Heart right ventricle (tissue), 16 donors: ENCODE data around the gene CATSPERE. TPM values are rescaled to one million over a fixed set of nuclear protein-coding genes. Genes with fewer than 3 reads are reported as not detected.

Source experiments
- ATAC-seq, 8 donors: fragments of 200-7000 bp; cut with Tn5 transposase; one replicate each; pipeline ENCODE4 v1.9.1; 2020; ENCODE audit warnings: mild to moderate bottlenecking in 8 of 8, moderate library complexity in 8 of 8, moderate number of reproducible peaks in 1 of 8
- DNase-seq, 2 donors: peaks; one replicate each; pipeline ENCODE4 v3.0.0-alpha.2; 2020
- H3K27ac ChIP-seq, 10 donors: fragments of 200-600 bp; sonication (generic) in 2 of 10; one replicate each; pipeline versions ENCODE4 v1.5.0 to v1.8.0; 2020 to 2022; ENCODE audit warnings: mild to moderate bottlenecking in 3 of 10
- H3K27me3 ChIP-seq, 7 donors: fragments of 200-600 bp; one replicate each; pipeline ENCODE4 v1.8.0; 2021 to 2022; ENCODE audit warnings: mild to moderate bottlenecking in 2 of 7
- H3K36me3 ChIP-seq, 9 donors: fragments of 200-600 bp; sonication (generic) in 1 of 9; one replicate each; pipeline versions ENCODE4 v1.5.0 to v1.8.0; 2020 to 2022; ENCODE audit warnings: mild to moderate bottlenecking in 2 of 9
- H3K4me1 ChIP-seq, 9 donors: fragments of 200-600 bp; sonication (generic) in 1 of 9; one replicate each; pipeline versions ENCODE4 v1.5.0 to v1.8.0; 2020 to 2022; ENCODE audit warnings: mild to moderate bottlenecking in 4 of 9
- H3K4me3 ChIP-seq, 10 donors: fragments of 200-600 bp; sonication (generic) in 2 of 10; one replicate each; pipeline versions ENCODE4 v1.5.0 to v1.8.0; 2020 to 2022; ENCODE audit warnings: mild to moderate bottlenecking in 7 of 10, moderate library complexity in 2 of 10
- H3K9me3 ChIP-seq, 11 donors: fragments of 200-600 bp in 10 of 11; sonication (generic) in 2 of 11; one replicate each; pipeline versions ENCODE4 v1.5.0 to v1.8.0; 2013 to 2022; ENCODE audit warnings: mild to moderate bottlenecking in 2 of 11, control low read depth in 1 of 11, moderate library complexity in 1 of 11
- WGBS, 2 donors: extraction: QIAGEN DNeasy Blood & Tissue Kit; methylation state at CpG; one replicate each; pipeline ENCODE4 v1.1.7; 2013; ENCODE audit warnings: inconsistent platforms in 1 of 2; 5-methylcytosine and 5-hydroxymethylcytosine counted together
- intact Hi-C, 10 donors: fragments of 100-400 bp; cut with DNase I; formaldehyde crosslinking; loops; one replicate each; pipeline versions ENCODE4 v1.11.1 to v1.14.2; 2022
- polyA plus RNA-seq, 2 donors: library from polyadenylated mRNA; stranded (reverse); fragments of 200-250 nt; gene quantifications; one replicate each; pipeline ENCODE4 v1.2.3, GENCODE V29; 2013
- total RNA-seq, 10 donors: library from RNA; stranded (reverse); fragmentation: NEBNext Ultra II Directional in 3 of 10; extraction: Animal tissue kit (Norgen Biotek cat#: 25700) in 3 of 10; gene quantifications; one replicate each; pipeline versions ENCODE4 v1.2.1 to v1.2.4, GENCODE V29; 2021 to 2023
- TF ChIP-seq, protein P1 (sequence below), 9 donors: fragments of 200-600 bp; sonication (generic) in 2 of 9; IDR thresholded peaks; one replicate each; pipeline versions ENCODE4 v1.5.0 to v1.8.0; 2021 to 2022; ENCODE audit warnings: antibody characterized with exemption in 9 of 9, mild to moderate bottlenecking in 5 of 9, moderate library complexity in 1 of 9
- donor health status: Arrhythmogenic right ventricular cardiomyopathy.
- donor health status: ischemic (EF 13 %, LVEDD 7.1; RV severe dilation, severe dysfunction).
- donor health status: healthy with polysubstance abuse.
- donor health status: DM: no; HTN: yes; CAD: no.
- donor health status: DM: no; HTN: no; CAD: no.
- donor health status: ischemic (EF 25% LVEDD 6.9; RV normal size, moderate dysfunction).
- donor health status: ischemic (EF 25% LVEDD 5.7; RV mildly dilated, moderate dysfunction).
- donor health status: healthy.
- donor health status: DM: yes; HTN: yes; CAD: no.
- donor health status: Ischemic cardiomyopathy.
- donor health status: ischemic (EF 35%, LVEDD 5.7; RV mildly dilated, moderate dysfunction).
- donor health status: nonischemic (EF 11% LVEDD 7.7; RV severe dilation, severe dysfunction).
- donor health status: DM: yes; HTN: yes; CAD: no.
- donor health status: PGD.
- donor health status: ischemic (EF 29% LVEDD 5.4; RV normal size, mild dysfunction).
- donor health status: nonischemic (EF 23%, LVEDD 6.1; RV moderate dilation, normal function).

Gene CATSPERE
- total and polyA plus RNA-seq, 12 donors = 0.07 to 0.83 (median 0.26) TPM; not detected in 1

GRCh38 chr1:244614113-244614836 is 153.2 kb downstream of the CATSPERE start:
- H3K4me1 ChIP-seq = no peaks in the 10 kb centered on the region
- H3K27ac ChIP-seq = no peak overlapping the region
- peaks cover 0 to 5% (median 0%) of the 10 kb centered on the region in 11 donors for H3K9me3 ChIP-seq
- DNase-seq (no peak), ATAC-seq (peak in 1 of 8 donors; percentile 31)
- no peaks in the 10 kb centered on the region for H3K27me3 ChIP-seq
- no peaks in the 10 kb centered on the region for H3K36me3 ChIP-seq
- TF ChIP-seq, protein P1, sequence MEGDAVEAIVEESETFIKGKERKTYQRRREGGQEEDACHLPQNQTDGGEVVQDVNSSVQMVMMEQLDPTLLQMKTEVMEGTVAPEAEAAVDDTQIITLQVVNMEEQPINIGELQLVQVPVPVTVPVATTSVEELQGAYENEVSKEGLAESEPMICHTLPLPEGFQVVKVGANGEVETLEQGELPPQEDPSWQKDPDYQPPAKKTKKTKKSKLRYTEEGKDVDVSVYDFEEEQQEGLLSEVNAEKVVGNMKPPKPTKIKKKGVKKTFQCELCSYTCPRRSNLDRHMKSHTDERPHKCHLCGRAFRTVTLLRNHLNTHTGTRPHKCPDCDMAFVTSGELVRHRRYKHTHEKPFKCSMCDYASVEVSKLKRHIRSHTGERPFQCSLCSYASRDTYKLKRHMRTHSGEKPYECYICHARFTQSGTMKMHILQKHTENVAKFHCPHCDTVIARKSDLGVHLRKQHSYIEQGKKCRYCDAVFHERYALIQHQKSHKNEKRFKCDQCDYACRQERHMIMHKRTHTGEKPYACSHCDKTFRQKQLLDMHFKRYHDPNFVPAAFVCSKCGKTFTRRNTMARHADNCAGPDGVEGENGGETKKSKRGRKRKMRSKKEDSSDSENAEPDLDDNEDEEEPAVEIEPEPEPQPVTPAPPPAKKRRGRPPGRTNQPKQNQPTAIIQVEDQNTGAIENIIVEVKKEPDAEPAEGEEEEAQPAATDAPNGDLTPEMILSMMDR (IDR thresholded peaks at IDR 0.05) = no peak
- H3K4me3 ChIP-seq = no peak overlapping the region
- intact Hi-C loops = no loop called here
- 68 to 70% methylated on average over 9 of the region's 9 CpGs for WGBS, 2 donors

- Histone ChIP-seq H3K36me3 (no peaks in the 10 kb centered on the region), H3K27ac (no peak overlapping the region), H3K9me3 (peaks cover 0 to 5% (median 0%) of the 10 kb centered on the region in 11 donors), H3K4me1 (no peaks in the 10 kb centered on the region), H3K4me3 (no peak overlapping the region), H3K27me3 (no peaks in the 10 kb centered on the region)
- TF ChIP-seq, protein P1 (IDR thresholded peaks at IDR 0.05) = no peak
- 44 to 58% methylated on average over 3 of the region's 3 CpGs for WGBS, 2 donors
- intact Hi-C loops = no loop called here
- ATAC-seq (no peak), DNase-seq (no peak)
These were observed 153.8 kb downstream of the CATSPERE start for GRCh38 chr1:244614879-244615278.

DNA sequence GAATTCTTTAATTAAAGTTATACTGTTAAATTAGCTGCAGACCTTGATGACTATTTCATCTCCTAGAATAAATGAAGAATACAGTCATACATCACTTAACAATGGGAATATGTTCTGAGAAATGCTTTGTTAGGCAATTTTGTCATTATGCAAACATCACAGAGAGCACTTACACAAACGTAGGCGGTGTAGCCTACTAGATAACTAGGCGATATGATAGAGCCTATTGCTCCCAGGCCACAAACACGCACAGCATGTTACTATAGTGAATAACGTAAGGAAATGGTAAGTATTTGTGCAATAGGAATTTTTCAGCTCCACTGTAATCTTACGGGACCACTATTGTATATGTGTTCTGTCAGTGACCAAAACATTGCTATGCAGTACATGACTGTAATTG is 154.2 kb downstream of the CATSPERE start:
- intact Hi-C loops = no loop called here
- 86 to 89% methylated on average over 6 of the region's 6 CpGs for WGBS, 2 donors
- Histone ChIP-seq H3K27ac (no peak overlapping the region), H3K27me3 (no peaks in the 10 kb centered on the region), H3K36me3 (no peaks in the 10 kb centered on the region), H3K9me3 (peaks cover 0 to 5% (median 0%) of the 10 kb centered on the region in 11 donors), H3K4me1 (no peaks in the 10 kb centered on the region), H3K4me3 (no peak overlapping the region)
- no peak for ATAC-seq
- no peak for DNase-seq
- TF ChIP-seq, protein P1 (IDR thresholded peaks at IDR 0.05) = no peak

DNA sequence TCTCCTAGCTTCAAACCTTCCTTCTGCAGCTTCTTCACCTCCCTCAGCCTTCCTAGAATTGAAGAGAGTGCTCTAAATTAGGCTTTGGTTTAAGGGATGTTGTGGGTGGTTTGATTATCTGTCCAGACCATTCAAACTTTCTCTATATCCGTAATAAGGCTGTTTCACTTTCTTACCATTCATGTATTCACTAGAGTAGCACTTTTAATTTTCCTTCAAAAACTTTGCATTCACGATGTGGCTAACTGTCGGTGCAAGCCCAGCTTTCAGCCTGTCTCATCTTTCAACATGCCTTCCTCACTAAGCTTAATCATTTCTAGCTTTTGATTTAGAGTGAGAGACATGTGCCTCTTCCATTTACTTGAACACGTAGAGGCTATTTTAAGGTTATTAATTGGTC is 165.6 kb downstream of the CATSPERE start:
- WGBS, 2 donors = 90 to 92% methylated on average over 4 of the region's 4 CpGs
- intact Hi-C loops = no loop called here
- Histone ChIP-seq H3K9me3 (no peaks in the 10 kb centered on the region), H3K27me3 (no peaks in the 10 kb centered on the region), H3K4me1 (no peaks in the 10 kb centered on the region), H3K4me3 (no peak overlapping the region), H3K36me3 (no peaks in the 10 kb centered on the region), H3K27ac (no peak overlapping the region)
- TF ChIP-seq, protein P1 (IDR thresholded peaks at IDR 0.05) = no peak
- DNase-seq = no peak
- no peak for ATAC-seq
